HL-60 (cell line): Measurements from ENCODE around the gene FOXM1.

Source experiments
- CTCF ChIP-seq: IDR thresholded peaks from one replicate; pipeline ENCODE4 v1.5.1; 2011; ENCODE audit warnings: low read length, control low read depth, inconsistent platforms; ENCODE audit not compliant: insufficient read depth
- POLR2AphosphoS5 ChIP-seq: IDR thresholded peaks from 2 replicates; pipeline ENCODE4 v1.6.1; 2012; ENCODE audit warnings: low read depth

- TF ChIP-seq CTCF = no peak
- TF ChIP-seq POLR2AphosphoS5 = 0 out of 2 replicates have a peak, but pooled peaks have one; percentile 16
These were observed 32.2 kb downstream of the FOXM1 start for GRCh38 chr12:2844786-2845185.
